ENCODE data around the gene SUPT3H.

Gene SUPT3H

DNA sequence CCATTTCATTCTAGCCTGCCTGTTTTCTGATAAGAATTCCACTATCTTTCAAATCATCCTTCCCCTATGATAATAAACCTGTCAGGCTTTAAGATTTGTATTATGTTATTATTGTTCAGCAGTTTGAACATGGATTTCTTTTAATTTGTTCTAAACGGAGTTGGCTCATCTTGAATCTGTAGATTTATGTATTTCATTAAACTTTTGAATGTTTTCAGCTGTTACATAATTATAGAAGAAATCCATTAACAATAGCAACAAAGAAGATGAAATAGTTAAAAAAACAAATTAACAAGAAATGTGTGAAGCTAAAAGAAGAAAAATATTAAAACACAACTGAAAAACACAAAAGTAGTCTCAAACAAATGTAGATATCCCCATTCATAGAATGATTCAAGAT is 273.3 kb downstream of the SUPT3H start:
- Histone ChIP-seq H3K9me3 (ENCODE audit: insufficient read depth, low read length) (no peaks in the 10 kb centered on the region), H3K4me1 (ENCODE audit: insufficient read depth, insufficient read length) (no peaks in the 10 kb centered on the region), H3K9ac (ENCODE audit: insufficient read length, low read depth) (no peak overlapping the region), H3K4me3 (ENCODE audit: insufficient read length, low read depth) (no peak overlapping the region), H3K36me3 (ENCODE audit: insufficient read depth, insufficient read length, low read length) (no peaks in the 10 kb centered on the region), H3K27me3 (ENCODE audit: insufficient read depth, insufficient read length) (no peaks in the 10 kb centered on the region)
- TF ChIP-seq ZNF274 (IDR thresholded peaks at IDR 0.05; ENCODE audit: low read depth, low read length): no peak
- no peak for TF ChIP-seq SUZ12 (IDR thresholded peaks at IDR 0.05; ENCODE audit: extremely low read depth, insufficient read depth, insufficient read length)
- no peak for TF ChIP-seq YY1 (IDR thresholded peaks at IDR 0.05; ENCODE audit: insufficient read depth, insufficient read length)
- no peak for DNase-seq (ENCODE audit: low read depth, low spot score)

DNA sequence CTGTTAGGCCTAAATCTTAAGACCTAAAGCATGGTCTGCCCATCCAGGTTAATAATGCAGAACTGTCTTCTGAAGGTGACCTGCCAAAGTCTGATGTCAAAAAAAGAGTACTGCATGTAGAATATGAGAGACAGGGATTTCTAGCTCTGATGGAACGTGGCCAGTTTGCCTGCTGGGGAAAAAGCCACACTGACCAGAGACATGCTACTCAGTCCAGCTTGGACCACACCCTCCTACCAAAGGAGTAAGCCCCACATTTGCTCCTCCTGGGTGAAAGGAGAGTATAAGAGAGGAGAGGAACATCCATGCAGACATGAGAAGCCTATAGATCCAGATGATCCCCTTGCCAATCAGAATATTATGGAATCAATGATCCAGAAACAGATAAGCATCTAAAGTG is 279.5 kb downstream of the SUPT3H start:
- Histone ChIP-seq H3K27me3 (ENCODE audit: insufficient read depth, insufficient read length) (no peaks in the 10 kb centered on the region), H3K4me3 (ENCODE audit: insufficient read length, low read depth) (no peak overlapping the region), H3K4me1 (ENCODE audit: insufficient read depth, insufficient read length) (no peaks in the 10 kb centered on the region), H3K9me3 (ENCODE audit: insufficient read depth, low read length) (no peaks in the 10 kb centered on the region), H3K36me3 (ENCODE audit: insufficient read depth, insufficient read length, low read length) (no peaks in the 10 kb centered on the region), H3K9ac (ENCODE audit: insufficient read length, low read depth) (no peak overlapping the region)
- no peak for DNase-seq (ENCODE audit: low read depth, low spot score)
- no peak for TF ChIP-seq SUZ12 (IDR thresholded peaks at IDR 0.05; ENCODE audit: extremely low read depth, insufficient read depth, insufficient read length)
- TF ChIP-seq YY1 (IDR thresholded peaks at IDR 0.05; ENCODE audit: insufficient read depth, insufficient read length): no peak
- no peak for TF ChIP-seq ZNF274 (IDR thresholded peaks at IDR 0.05; ENCODE audit: low read depth, low read length)

DNA sequence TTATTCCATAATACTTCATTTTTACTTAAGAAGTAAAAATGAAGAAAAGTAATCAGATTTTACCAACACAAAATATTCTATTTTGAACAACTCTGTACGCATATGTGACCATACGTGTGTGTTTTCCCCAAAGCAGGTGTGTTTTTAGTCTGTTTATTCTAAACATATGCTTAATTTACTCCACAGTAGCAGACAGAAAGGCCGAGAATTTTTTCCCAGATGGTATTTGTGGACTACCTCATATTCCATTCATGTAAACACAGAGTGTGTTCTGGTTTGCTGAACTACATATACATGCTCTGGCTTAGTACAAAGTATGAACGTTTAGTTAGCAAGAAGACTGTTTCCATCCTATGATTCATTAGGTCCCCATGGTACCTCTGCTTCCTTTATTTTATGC is 282.9 kb downstream of the SUPT3H start:
- Histone ChIP-seq H3K36me3 (ENCODE audit: insufficient read depth, insufficient read length, low read length) (no peaks in the 10 kb centered on the region), H3K9me3 (ENCODE audit: insufficient read depth, low read length) (no peaks in the 10 kb centered on the region), H3K4me3 (ENCODE audit: insufficient read length, low read depth) (no peak overlapping the region), H3K4me1 (ENCODE audit: insufficient read depth, insufficient read length) (no peaks in the 10 kb centered on the region), H3K9ac (ENCODE audit: insufficient read length, low read depth) (no peak overlapping the region), H3K27me3 (ENCODE audit: insufficient read depth, insufficient read length) (no peaks in the 10 kb centered on the region)
- no peak for TF ChIP-seq SUZ12 (IDR thresholded peaks at IDR 0.05; ENCODE audit: extremely low read depth, insufficient read depth, insufficient read length)
- no peak for TF ChIP-seq ZNF274 (IDR thresholded peaks at IDR 0.05; ENCODE audit: low read depth, low read length)
- TF ChIP-seq YY1 (IDR thresholded peaks at IDR 0.05; ENCODE audit: insufficient read depth, insufficient read length): no peak
- no peak for DNase-seq (ENCODE audit: low read depth, low spot score)

DNA sequence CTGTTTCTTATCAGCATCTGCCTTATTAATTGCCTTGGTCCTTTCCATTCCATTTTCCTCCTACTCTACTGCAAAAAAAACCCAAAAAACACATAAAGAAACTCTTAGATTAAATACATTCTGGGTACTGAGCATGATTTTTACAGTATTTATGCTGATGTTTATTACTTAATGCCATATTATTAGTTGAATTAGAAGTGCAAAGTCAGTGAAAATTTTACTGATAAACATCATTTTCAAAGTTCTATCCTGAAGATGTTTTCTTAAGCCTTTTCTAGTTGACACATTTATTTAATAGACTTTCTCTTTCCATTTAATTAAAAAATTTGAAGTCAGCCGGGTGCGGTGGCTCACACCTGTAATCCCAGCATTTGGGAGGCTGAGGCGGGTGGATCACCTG is 285.6 kb downstream of the SUPT3H start:
- H3K4me1 ChIP-seq (ENCODE audit: insufficient read depth, insufficient read length): no peaks in the 10 kb centered on the region
- TF ChIP-seq YY1 (IDR thresholded peaks at IDR 0.05; ENCODE audit: insufficient read depth, insufficient read length) (no peak), ZNF274 (IDR thresholded peaks at IDR 0.05; ENCODE audit: low read depth, low read length) (no peak), SUZ12 (IDR thresholded peaks at IDR 0.05; ENCODE audit: extremely low read depth, insufficient read depth, insufficient read length) (no peak)
- no peak for DNase-seq (ENCODE audit: low read depth, low spot score)

DNA sequence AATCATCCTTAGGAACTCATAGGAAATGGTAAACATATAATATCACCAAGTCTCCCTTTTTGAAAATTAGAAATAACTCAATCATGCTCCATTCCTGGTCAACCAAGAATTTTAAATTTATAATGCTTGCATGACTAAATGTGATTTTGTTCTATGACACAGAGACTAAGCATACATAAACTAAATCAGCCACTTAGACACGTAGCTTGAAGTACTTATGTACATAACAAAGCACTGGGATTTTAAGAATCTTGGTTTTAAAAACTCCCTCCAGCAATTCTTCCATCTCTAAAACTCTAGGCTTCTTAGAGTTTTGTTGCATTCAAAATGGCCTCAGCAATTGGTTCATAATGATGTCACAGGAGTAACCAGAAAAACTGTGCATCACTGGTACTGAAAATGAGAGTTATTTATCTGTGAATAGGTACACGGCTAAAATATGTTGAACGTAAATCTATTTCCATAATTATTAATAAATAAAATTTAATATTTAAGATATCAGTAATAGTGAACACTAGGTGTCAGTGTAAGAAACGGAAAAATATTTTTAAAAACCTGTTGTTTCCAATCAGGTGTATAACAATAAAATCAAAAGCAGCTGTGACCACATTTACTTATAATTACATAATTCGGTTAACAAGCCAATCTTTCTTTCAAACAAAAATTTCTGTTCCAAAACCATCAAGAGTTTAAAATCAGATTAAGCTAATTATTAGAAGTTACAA is 291.2 kb downstream of the SUPT3H start:
- Histone ChIP-seq H3K9me3 (ENCODE audit: insufficient read depth, low read length) (no peaks in the 10 kb centered on the region), H3K9ac (ENCODE audit: insufficient read length, low read depth) (no peak overlapping the region), H3K4me3 (ENCODE audit: insufficient read length, low read depth) (no peak overlapping the region), H3K4me1 (ENCODE audit: insufficient read depth, insufficient read length) (no peaks in the 10 kb centered on the region), H3K36me3 (ENCODE audit: insufficient read depth, insufficient read length, low read length) (no peaks in the 10 kb centered on the region), H3K27me3 (ENCODE audit: insufficient read depth, insufficient read length) (no peaks in the 10 kb centered on the region)
- no peak for TF ChIP-seq YY1 (IDR thresholded peaks at IDR 0.05; ENCODE audit: insufficient read depth, insufficient read length)
- TF ChIP-seq ZNF274 (IDR thresholded peaks at IDR 0.05; ENCODE audit: low read depth, low read length): no peak
- no peak for TF ChIP-seq SUZ12 (IDR thresholded peaks at IDR 0.05; ENCODE audit: extremely low read depth, insufficient read depth, insufficient read length)
- DNase-seq (ENCODE audit: low read depth, low spot score): no peak

More for the DNA sequence above, 285.6 kb downstream of the SUPT3H start:
- no peak overlapping the region for H3K4me3 ChIP-seq (ENCODE audit: insufficient read length, low read depth)
- H3K27me3 ChIP-seq (ENCODE audit: insufficient read depth, insufficient read length): no peaks in the 10 kb centered on the region
- no peaks in the 10 kb centered on the region for H3K9me3 ChIP-seq (ENCODE audit: insufficient read depth, low read length)
- no peak overlapping the region for H3K9ac ChIP-seq (ENCODE audit: insufficient read length, low read depth)
- no peaks in the 10 kb centered on the region for H3K36me3 ChIP-seq (ENCODE audit: insufficient read depth, insufficient read length, low read length)

DNA sequence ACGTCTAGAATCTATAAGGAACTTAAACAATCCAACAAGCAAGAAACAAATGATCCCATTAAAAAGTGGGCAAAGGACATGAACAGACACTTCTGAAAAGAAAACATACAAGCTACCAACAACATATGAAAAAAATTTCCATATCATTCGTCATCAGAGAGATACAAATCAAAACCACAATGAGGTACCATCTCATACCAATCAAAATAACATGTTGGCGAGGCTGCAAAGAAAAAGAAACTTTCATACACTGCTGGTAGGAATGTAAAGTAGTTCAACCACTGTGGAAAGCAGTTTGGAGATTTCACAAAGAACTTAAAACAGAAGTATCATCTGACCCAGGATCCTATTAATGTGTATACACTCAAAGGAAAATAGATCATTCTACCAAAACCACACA is 293.5 kb downstream of the SUPT3H start:
- no peaks in the 10 kb centered on the region for H3K4me1 ChIP-seq (ENCODE audit: insufficient read depth, insufficient read length)
- no peaks in the 10 kb centered on the region for H3K9me3 ChIP-seq (ENCODE audit: insufficient read depth, low read length)
- no peaks in the 10 kb centered on the region for H3K27me3 ChIP-seq (ENCODE audit: insufficient read depth, insufficient read length)
- no peak for DNase-seq (ENCODE audit: low read depth, low spot score)
- H3K36me3 ChIP-seq (ENCODE audit: insufficient read depth, insufficient read length, low read length): no peaks in the 10 kb centered on the region
- H3K4me3 ChIP-seq (ENCODE audit: insufficient read length, low read depth): no peak overlapping the region
- no peak overlapping the region for H3K9ac ChIP-seq (ENCODE audit: insufficient read length, low read depth)
- TF ChIP-seq ZNF274 (IDR thresholded peaks at IDR 0.05; ENCODE audit: low read depth, low read length) (no peak), SUZ12 (IDR thresholded peaks at IDR 0.05; ENCODE audit: extremely low read depth, insufficient read depth, insufficient read length) (no peak), YY1 (IDR thresholded peaks at IDR 0.05; ENCODE audit: insufficient read depth, insufficient read length) (no peak)

DNA sequence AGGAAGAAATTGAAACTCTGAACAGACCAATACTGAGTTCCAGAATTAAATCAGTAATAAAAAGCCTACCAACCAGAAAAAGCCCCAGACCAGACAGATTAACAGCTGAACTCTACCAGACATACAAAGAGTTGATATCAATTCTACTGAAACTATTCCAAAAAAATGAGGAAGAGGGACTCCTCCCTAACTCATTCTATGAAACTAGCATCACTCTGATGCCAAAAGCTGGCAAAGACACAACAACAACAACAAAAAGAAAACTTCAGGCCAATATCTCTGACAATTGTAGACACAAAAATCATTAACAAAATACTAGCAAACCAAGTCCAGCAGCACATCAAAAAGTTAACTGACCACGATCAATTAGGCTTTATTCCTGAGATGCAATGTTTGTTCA is 295.6 kb downstream of the SUPT3H start:
- Histone ChIP-seq H3K27me3 (ENCODE audit: insufficient read depth, insufficient read length) (no peaks in the 10 kb centered on the region), H3K36me3 (ENCODE audit: insufficient read depth, insufficient read length, low read length) (no peaks in the 10 kb centered on the region), H3K4me1 (ENCODE audit: insufficient read depth, insufficient read length) (no peaks in the 10 kb centered on the region), H3K9ac (ENCODE audit: insufficient read length, low read depth) (no peak overlapping the region), H3K9me3 (ENCODE audit: insufficient read depth, low read length) (no peaks in the 10 kb centered on the region), H3K4me3 (ENCODE audit: insufficient read length, low read depth) (no peak overlapping the region)
- no peak for DNase-seq (ENCODE audit: low read depth, low spot score)
- TF ChIP-seq YY1 (IDR thresholded peaks at IDR 0.05; ENCODE audit: insufficient read depth, insufficient read length) (no peak), SUZ12 (IDR thresholded peaks at IDR 0.05; ENCODE audit: extremely low read depth, insufficient read depth, insufficient read length) (no peak), ZNF274 (IDR thresholded peaks at IDR 0.05; ENCODE audit: low read depth, low read length) (no peak)
